Muscle of leg (tissue), 11 donors: Measurements from ENCODE around the gene NKD1. TPM values are rescaled to one million over a fixed set of nuclear protein-coding genes. Genes with fewer than 3 reads are reported as not detected.

ENCODE experiments used
- DNase-seq: peaks from one replicate; pipeline ENCODE4 v3.0.0; 2013
- H3K27ac ChIP-seq: one replicate; pipeline ENCODE4 v1.5.1; 2013; ENCODE audit warnings: mild to moderate bottlenecking, low read length, control low read depth
- H3K27me3 ChIP-seq: one replicate; pipeline ENCODE4 v1.6.1; 2013; ENCODE audit warnings: low read length; ENCODE audit not compliant: control insufficient read depth, insufficient read depth
- H3K36me3 ChIP-seq: one replicate; pipeline ENCODE4 v1.6.1; 2013; ENCODE audit warnings: low read length; ENCODE audit not compliant: control insufficient read depth, insufficient read depth
- H3K4me1 ChIP-seq: one replicate; pipeline ENCODE4 v1.6.1; 2013; ENCODE audit warnings: low read length; ENCODE audit not compliant: control insufficient read depth, insufficient read depth
- H3K4me3 ChIP-seq: one replicate; pipeline ENCODE4 v1.5.1; 2013; ENCODE audit warnings: low read length, control low read depth
- H3K9me3 ChIP-seq: replicated peaks from 2 replicates; pipeline ENCODE4 v1.6.1; 2013; ENCODE audit warnings: low read depth, low read length; ENCODE audit not compliant: control insufficient read depth
- WGBS: methylation state at CpG from one replicate; pipeline ENCODE4 v1.1.5; 2013; ENCODE audit warnings: missing lambda C conversion rate; ENCODE audit not compliant: insufficient coverage; 5-methylcytosine and 5-hydroxymethylcytosine counted together
- polyA plus RNA-seq, 8 donors: library from polyadenylated mRNA; unstranded; fragments of 120-200 nt; gene quantifications; one replicate each; pipeline versions ENCODE4 v1.2.1 to v1.2.3, GENCODE V29; 2013; ENCODE audit warnings: inconsistent platforms in 1 of 8, low replicate concordance in 1 of 8; ENCODE audit not compliant: insufficient read length in 8 of 8, insufficient read depth in 1 of 8
- total RNA-seq: library from RNA; stranded (reverse); fragments of 120-200 nt; gene quantifications from one replicate; pipeline ENCODE4 v1.2.4, GENCODE V29; 2013

NKD1 gene
- total and polyA plus RNA-seq, 9 donors = 2.8 to 7.7 (median 4.5) TPM

DNA sequence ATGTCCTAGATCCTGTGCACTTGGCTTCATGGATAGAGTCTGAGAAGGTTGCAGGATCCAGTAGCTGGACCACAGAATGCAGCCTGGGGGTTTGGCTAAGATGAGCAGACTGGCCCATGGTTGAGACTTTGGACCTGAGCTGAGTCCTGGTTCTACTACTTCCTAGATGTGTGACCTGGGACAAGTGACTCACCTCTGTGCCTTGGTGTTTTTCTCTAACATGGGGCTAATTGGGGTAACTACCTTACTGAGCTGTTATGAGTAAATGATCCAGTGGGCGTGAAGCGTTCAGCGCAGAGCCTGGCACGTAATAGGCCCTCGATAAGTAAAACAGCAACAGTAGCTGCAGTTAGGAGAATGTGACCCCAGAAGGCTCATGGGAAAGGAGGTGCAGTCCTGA is 94.2 kb downstream of the NKD1 start:
- Histone ChIP-seq H3K36me3 (no peaks in the 10 kb centered on the region), H3K27me3 (no peaks in the 10 kb centered on the region), H3K9me3 (peaks cover 3% of the 10 kb centered on the region), H3K4me3 (no peak overlapping the region), H3K4me1 (peaks cover 11% of the 10 kb centered on the region), H3K27ac (no peak overlapping the region)
- DNase-seq = no peak
- WGBS = 96% methylated on average over 5 of the region's 5 CpGs

DNA sequence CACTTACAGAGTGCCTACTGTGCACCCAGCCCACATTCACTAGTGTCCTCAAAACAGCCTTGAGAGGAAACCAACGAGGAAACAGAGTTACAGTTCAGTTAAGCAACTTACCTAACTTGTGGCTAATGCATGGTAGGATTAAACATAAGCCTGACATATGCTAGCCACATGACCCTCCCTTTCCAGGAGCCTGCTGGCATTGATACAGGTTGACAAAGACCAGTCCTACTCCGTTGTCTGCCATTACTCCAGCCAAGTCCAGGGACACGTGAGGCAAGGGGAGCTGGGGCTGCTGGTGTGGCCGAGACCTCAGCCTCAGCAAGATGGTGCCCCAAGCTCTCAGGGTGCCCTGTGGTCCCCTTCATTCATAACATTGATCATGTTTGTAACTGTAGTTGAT is 95.0 kb downstream of the NKD1 start:
- Histone ChIP-seq H3K27ac (no peak overlapping the region), H3K36me3 (no peaks in the 10 kb centered on the region), H3K27me3 (no peaks in the 10 kb centered on the region), H3K4me1 (peaks cover 11% of the 10 kb centered on the region), H3K4me3 (no peak overlapping the region), H3K9me3 (peaks cover 3% of the 10 kb centered on the region)
- WGBS = 78% methylated on average over 2 of the region's 4 CpGs
- DNase-seq = no peak

DNA sequence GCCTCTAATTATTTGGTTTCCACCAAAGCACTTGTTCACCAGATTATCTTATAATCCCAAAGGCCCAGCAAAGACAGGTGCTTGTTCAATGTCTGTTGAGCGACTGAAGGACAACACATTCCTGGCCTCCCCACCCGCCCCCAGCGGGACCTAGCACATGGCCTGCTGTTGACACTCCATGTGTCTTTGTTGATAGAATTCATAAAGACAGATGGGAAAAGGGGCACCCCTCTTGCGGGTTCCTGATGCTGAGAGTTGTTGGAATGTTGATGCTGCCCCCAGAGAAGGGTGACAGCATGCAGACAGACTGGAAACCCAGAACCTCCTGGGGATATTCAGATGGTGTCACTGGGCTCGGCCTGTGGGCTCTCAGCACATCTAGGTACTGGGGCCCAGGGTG is 96.0 kb downstream of the NKD1 start:
- H3K4me1 ChIP-seq = peaks cover 11% of the 10 kb centered on the region
- peaks cover 3% of the 10 kb centered on the region for H3K9me3 ChIP-seq
- H3K27me3 ChIP-seq = no peaks in the 10 kb centered on the region
- DNase-seq = no peak
- H3K27ac ChIP-seq = no peak overlapping the region
- WGBS = 64% methylated on average over 4 of the region's 5 CpGs
- H3K4me3 ChIP-seq = no peak overlapping the region
- H3K36me3 ChIP-seq = no peaks in the 10 kb centered on the region

DNA sequence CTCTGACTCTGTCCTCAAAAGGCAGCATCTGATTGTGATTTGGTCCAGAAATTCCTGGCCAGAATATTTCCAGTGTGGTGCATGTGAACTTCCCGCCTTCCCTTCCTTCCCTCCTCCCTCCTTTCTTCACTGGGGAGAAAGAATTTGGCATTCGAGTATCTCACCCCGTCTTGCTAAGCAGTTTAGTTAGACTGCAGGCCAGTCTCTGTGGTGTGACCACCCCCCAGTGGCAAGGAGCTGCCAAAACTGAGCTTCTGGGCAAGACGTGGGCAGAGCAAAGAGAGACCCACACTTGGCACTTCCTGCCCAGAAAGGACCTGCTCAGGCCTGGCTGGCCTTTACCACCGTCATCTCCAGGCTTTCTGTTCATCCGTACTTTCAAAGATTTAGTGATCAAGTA is 96.5 kb downstream of the NKD1 start:
- Histone ChIP-seq H3K27me3 (no peaks in the 10 kb centered on the region), H3K9me3 (peaks cover 3% of the 10 kb centered on the region), H3K4me1 (peaks cover 11% of the 10 kb centered on the region), H3K4me3 (no peak overlapping the region), H3K36me3 (no peaks in the 10 kb centered on the region), H3K27ac (no peak overlapping the region)
- WGBS = 25% methylated on average over 4 of the region's 6 CpGs
- DNase-seq = peak; percentile 76

DNA sequence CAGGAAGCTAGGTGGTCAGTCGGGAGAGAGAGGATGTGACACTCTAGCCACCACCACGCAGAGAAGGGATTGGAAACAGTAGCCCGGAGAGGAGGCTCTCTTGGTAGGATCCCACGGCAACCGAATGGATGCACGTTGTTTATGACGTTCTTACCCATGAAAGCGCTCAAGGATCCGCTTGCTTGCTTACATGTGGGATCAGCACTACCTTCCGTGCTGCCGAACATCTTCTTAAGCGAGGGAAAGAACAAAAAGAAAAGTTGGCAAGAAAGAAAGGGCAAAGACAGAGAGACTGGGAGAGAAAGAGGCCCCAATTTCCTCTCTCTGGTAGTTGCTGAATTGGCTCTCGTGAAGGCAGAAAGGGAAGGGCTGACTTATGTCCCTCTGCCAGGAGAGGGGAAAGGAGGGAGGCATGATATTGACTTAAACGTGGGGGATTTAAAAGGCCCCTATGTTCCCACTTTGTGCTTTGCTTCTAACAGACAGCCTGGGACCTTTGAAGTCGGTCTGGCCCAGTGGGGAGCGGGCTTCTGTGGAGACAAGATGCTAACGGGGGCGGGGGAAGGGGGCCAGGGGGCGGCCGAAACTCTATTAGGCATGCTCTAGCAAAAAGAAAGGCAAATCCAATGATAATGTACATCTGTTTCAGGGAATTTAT is 97.5 kb downstream of the NKD1 start:
- peak; percentile 49 for DNase-seq
- 24% methylated on average over 14 of the region's 20 CpGs for WGBS
- H3K4me1 ChIP-seq = peaks cover 11% of the 10 kb centered on the region

DNA sequence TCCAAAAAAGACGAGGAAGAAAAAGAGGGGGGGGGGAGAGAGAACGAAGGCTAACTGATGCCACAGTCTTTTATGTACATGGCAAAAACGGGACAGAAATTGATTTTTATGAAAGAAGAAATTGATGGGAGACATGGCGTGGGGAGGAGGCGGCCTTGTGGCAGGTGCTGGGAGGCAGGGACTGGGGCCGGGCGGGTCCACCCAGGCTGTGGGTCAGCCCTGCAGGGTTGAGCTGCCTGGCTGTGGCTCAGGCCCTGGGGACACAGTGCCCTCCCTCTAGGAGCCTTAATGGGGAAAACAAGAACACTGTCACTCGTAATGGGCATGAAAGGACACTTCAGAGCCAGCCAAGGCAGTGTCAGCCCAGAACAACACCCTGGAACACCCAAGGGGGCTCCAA is 98.1 kb downstream of the NKD1 start:
- DNase-seq = no peak
- Histone ChIP-seq H3K4me1 (peaks cover 11% of the 10 kb centered on the region), H3K4me3 (no peak overlapping the region), H3K9me3 (peaks cover 3% of the 10 kb centered on the region), H3K36me3 (no peaks in the 10 kb centered on the region), H3K27ac (no peak overlapping the region), H3K27me3 (no peaks in the 10 kb centered on the region)
- 51% methylated on average over 7 of the region's 8 CpGs for whole genome bisulfite sequencing

More for the DNA sequence above, 97.5 kb downstream of the NKD1 start:
- no peak overlapping the region for H3K4me3 ChIP-seq
- no peaks in the 10 kb centered on the region for H3K36me3 ChIP-seq
- H3K9me3 ChIP-seq = peaks cover 3% of the 10 kb centered on the region
- no peak overlapping the region for H3K27ac ChIP-seq
- H3K27me3 ChIP-seq = no peaks in the 10 kb centered on the region

DNA sequence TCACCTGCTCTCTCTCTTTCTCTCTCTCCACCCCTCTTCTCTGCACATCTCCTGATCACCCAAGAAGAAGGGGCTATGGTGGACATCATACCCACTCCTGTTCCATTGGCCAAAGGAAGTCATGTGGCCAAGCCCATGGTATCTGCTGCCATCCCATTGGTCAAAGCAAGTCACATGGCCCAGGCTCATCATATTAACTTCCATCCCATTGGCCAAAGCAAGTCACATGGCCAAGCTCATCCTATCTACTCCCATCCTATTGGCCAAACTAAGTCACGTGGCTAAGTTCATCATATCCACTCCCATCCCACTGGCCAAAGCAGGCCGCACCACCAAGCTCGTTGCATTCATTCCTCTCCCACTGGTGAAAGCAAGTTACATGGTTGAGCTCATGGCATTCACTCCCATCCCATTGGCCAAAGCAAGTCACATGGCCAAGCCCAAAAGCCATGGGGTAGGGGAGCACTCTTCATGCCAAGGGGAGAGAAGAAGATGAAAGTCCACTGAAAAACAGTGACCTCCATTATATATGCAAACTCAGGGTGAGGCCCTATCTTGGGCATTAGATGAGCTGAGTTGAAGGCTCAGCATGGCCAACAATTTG is 103.7 kb downstream of the NKD1 start:
- H3K4me1 ChIP-seq = no peaks in the 10 kb centered on the region
- H3K27me3 ChIP-seq = peaks cover 2% of the 10 kb centered on the region
- no peak overlapping the region for H3K4me3 ChIP-seq
- no peak overlapping the region for H3K27ac ChIP-seq
- DNase-seq = no peak
- WGBS = 100% methylated on average over 3 of the region's 3 CpGs
- no peaks in the 10 kb centered on the region for H3K9me3 ChIP-seq
- H3K36me3 ChIP-seq = no peaks in the 10 kb centered on the region

DNA sequence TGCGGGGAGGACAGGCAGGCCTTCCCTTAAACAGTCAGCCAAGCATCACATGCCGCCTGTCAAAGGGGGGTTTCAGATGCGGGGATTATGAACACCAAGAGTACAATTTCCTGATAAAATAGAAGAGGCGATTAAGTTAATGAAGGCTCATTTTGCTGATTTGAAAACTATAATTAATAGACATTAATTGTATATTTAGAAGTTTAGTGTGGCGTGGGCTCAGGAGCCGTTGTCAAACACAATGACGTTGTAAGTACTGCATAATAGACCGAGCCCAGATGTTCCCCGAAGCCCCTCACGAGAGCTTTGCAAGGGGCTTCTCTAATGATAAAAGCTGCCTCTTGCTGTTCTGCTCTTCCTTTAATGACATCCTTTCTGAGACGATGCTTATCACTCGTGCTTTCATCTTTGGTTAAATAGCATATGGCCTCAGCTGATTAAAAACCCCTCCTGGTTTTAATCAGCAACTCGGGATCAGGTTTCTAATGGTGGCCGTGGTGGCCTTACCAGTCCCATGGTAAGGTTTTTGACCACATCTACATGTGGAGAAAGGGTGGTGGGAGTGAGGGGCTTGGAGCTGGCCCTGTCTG is 104.7 kb downstream of the NKD1 start:
- no peak overlapping the region for H3K27ac ChIP-seq
- H3K36me3 ChIP-seq = no peaks in the 10 kb centered on the region
- H3K4me3 ChIP-seq = no peak overlapping the region
- DNase-seq = no peak
- no peaks in the 10 kb centered on the region for H3K9me3 ChIP-seq
- no peaks in the 10 kb centered on the region for H3K4me1 ChIP-seq
- 38% methylated on average over 8 of the region's 14 CpGs for WGBS
- H3K27me3 ChIP-seq = peaks cover 2% of the 10 kb centered on the region

DNA sequence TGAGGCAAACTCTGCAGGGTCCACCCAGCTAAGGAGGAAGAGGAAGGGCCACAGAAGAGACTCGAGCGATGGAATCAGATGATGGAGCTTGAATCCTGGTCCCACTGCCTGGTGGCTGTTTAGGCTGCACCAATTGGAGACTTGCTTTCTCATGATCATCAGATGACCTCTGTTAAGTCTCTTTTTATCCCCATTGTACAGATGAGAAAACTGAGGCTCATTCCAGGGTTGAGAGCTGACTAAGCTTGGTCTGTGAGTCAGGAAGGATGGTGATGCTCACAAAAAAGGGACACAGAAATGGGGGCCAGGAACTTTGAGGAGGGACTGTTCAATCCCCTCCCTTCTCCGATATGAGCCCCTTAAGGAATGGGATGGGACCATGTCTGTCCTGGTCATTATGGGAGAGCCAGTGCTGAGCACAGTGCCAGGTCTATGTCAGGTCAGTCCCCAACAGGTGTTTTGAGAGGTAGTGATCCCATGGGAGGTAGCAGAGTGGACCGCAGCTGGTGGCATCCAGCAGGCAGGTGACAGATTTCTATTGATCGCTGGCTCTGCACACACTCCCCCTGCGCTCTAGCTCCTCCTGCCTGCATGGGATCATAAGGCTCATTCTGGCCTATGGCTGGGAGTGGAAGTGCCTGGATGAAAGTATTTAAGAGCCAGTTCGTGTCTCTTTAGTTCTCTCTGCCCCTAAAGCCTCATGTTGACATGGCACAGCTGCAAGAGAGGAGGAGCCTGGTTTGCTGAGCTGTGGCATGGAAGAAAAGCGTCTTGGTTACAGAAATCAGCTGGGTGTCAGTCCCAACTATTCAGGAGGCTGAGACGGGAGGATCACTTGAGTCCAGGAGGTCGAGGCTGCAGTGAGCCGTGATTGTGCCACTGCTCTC is 105.7 kb downstream of the NKD1 start:
- Histone ChIP-seq H3K27me3 (peaks cover 2% of the 10 kb centered on the region), H3K36me3 (no peaks in the 10 kb centered on the region), H3K27ac (no peak overlapping the region), H3K9me3 (no peaks in the 10 kb centered on the region), H3K4me3 (no peak overlapping the region), H3K4me1 (no peaks in the 10 kb centered on the region)
- WGBS = 58% methylated on average over 8 of the region's 11 CpGs
- no peak for DNase-seq

DNA sequence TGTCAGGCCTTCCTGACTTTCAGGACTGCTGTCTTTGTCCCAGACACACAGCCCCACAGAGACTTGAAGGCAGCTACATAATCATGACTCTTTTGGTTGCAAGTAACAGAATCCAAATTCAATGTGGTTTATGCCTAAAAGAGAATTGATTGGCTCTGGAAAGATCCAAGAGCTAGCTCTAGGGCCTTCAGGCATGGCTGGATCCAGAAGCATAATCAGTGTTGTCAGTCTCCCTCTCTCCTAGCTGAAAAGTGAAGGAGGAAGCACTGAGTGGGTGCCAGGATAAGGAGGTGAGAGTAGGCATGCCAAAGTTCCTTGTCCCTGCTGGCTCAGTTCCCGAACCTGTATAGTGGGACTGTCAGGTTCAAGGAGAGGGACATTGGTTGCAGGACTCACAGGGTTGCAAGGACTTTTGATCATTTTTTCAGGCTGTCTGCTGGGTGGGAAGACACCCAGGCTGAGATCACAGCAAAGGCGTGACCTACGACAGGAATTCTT is 107.4 kb downstream of the NKD1 start:
- Histone ChIP-seq H3K4me3 (no peak overlapping the region), H3K27ac (no peak overlapping the region), H3K9me3 (no peaks in the 10 kb centered on the region), H3K27me3 (peaks cover 2% of the 10 kb centered on the region), H3K4me1 (no peaks in the 10 kb centered on the region), H3K36me3 (no peaks in the 10 kb centered on the region)
- DNase-seq = no peak
- 96% methylated on average over 3 of the region's 3 CpGs for WGBS
